RWPE2 (cell line): ENCODE data around the gene AQP2.

Experiments used
- ATAC-seq: fragments of 200-7000 bp; cut with Tn5 transposase; 3 replicates; pipeline ENCODE4 v1.9.1; 2021; ENCODE audit warnings: low read depth
- DNase-seq: peaks from one replicate; pipeline ENCODE4 v3.0.0-alpha.2; 2020; ENCODE audit warnings: low spot score
- H3K27ac ChIP-seq: fragments of 450-650 bp; 2 replicates; pipeline ENCODE4 v1.5.1; 2017; ENCODE audit warnings: mild to moderate bottlenecking; ENCODE audit not compliant: poor library complexity, severe bottlenecking
- H3K27me3 ChIP-seq: fragments of 250-450 bp; sonication (Bioruptor Pico); 2 replicates; pipeline ENCODE4 v1.5.1; 2021; ENCODE audit warnings: mild to moderate bottlenecking, moderate library complexity; ENCODE audit not compliant: insufficient read depth, poor library complexity, severe bottlenecking
- H3K36me3 ChIP-seq: fragments of 250-450 bp; sonication (Bioruptor Pico); 2 replicates; pipeline ENCODE4 v1.5.1; 2020; ENCODE audit warnings: low read depth, mild to moderate bottlenecking, moderate library complexity
- H3K4me1 ChIP-seq: fragments of 250-450 bp; sonication (Bioruptor Pico); 2 replicates; pipeline ENCODE4 v1.5.1; 2021; ENCODE audit warnings: mild to moderate bottlenecking, moderate library complexity; ENCODE audit not compliant: insufficient read depth, poor library complexity, severe bottlenecking
- H3K4me3 ChIP-seq: fragments of 250-450 bp; sonication (Bioruptor Pico); 2 replicates; pipeline ENCODE4 v1.5.1; 2021; ENCODE audit warnings: mild to moderate bottlenecking, moderate library complexity; ENCODE audit not compliant: severe bottlenecking
- H3K9me3 ChIP-seq: fragments of 250-450 bp; sonication (Bioruptor Pico); 2 replicates; pipeline ENCODE4 v1.5.1; 2021; ENCODE audit warnings: mild to moderate bottlenecking, moderate library complexity; ENCODE audit not compliant: severe bottlenecking
- CTCF ChIP-seq: fragments of 450-650 bp; IDR thresholded peaks from one replicate; pipeline ENCODE4 v1.5.1; 2017; ENCODE audit warnings: mild to moderate bottlenecking, moderate library complexity; ENCODE audit not compliant: poor library complexity, severe bottlenecking

Gene AQP2

GRCh38 chr12:49963976-49964815 lies 13.7 kb downstream of the AQP2 start:
- no peak for TF ChIP-seq CTCF
- Histone ChIP-seq H3K27me3 (no peaks in the 10 kb centered on the region), H3K36me3 (no peaks in the 10 kb centered on the region), H3K4me1 (peaks cover 23% of the 10 kb centered on the region), H3K27ac (no peak overlapping the region), H3K9me3 (no peaks in the 10 kb centered on the region), H3K4me3 (no peak overlapping the region)
- ATAC-seq (no peak), DNase-seq (peak; percentile 18)

- DNase-seq: no peak
- no peaks in the 10 kb centered on the region for H3K36me3 ChIP-seq
- H3K4me3 ChIP-seq: no peak overlapping the region
- ATAC-seq: no peak
- H3K27ac ChIP-seq: no peak overlapping the region
- H3K9me3 ChIP-seq: no peaks in the 10 kb centered on the region
- peaks cover 17% of the 10 kb centered on the region for H3K4me1 ChIP-seq
- no peaks in the 10 kb centered on the region for H3K27me3 ChIP-seq
- TF ChIP-seq CTCF: no peak
Observed at GRCh38 chr12:49964849-49965624, 14.5 kb downstream of the AQP2 start.

- TF ChIP-seq CTCF: no peak
- Histone ChIP-seq H3K4me1 (peaks cover 11% of the 10 kb centered on the region), H3K36me3 (no peaks in the 10 kb centered on the region), H3K27me3 (no peaks in the 10 kb centered on the region), H3K4me3 (no peak overlapping the region), H3K27ac (no peak overlapping the region), H3K9me3 (no peaks in the 10 kb centered on the region)
- ATAC-seq (no peak), DNase-seq (no peak)
Observed at GRCh38 chr12:49965836-49966235, 15.3 kb downstream of the AQP2 start.

- Histone ChIP-seq H3K4me3 (no peak overlapping the region), H3K27ac (no peak overlapping the region), H3K27me3 (no peaks in the 10 kb centered on the region), H3K36me3 (no peaks in the 10 kb centered on the region), H3K4me1 (peaks cover 11% of the 10 kb centered on the region), H3K9me3 (no peaks in the 10 kb centered on the region)
- DNase-seq: no peak
- ATAC-seq: no peak
- no peak for TF ChIP-seq CTCF
Observed at GRCh38 chr12:49966511-49967041, 16.0 kb downstream of the AQP2 start.
